Measurements from ENCODE around the gene SLC39A12. TPM values are rescaled to one million over a fixed set of nuclear protein-coding genes. Genes with fewer than 3 reads are reported as not detected.
"Not testable (repeated sequence)": the region's sequence is repeated elsewhere in the genome, so short reads cannot be mapped to it uniquely, and the experiment has no call there.

Gene SLC39A12
- total RNA-seq, 2 donors from 2014 or later, result not detected

GRCh38 chr10:17943033-17943745, 8.5 kb upstream of the SLC39A12 start:
- Mint-ChIP-seq H3K4me3 (no peak overlapping the region), H3K27me3 (peaks cover 5 to 36% of the 10 kb centered on the region in 2 donors), H3K9me3 (peaks cover 5% of the 10 kb centered on the region), H3K27ac (no peak overlapping the region), H3K36me3 (no peaks in the 10 kb centered on the region), H3K4me1 (ENCODE audit: low read depth in 2 of 2) (no peaks in the 10 kb centered on the region)
- DNase-seq (ENCODE audit: low spot score) (no peak), ATAC-seq (no peak)

- H3K27ac Mint-ChIP-seq; H3K4me3 Mint-ChIP-seq; ATAC-seq; H3K36me3 Mint-ChIP-seq; H3K9me3 Mint-ChIP-seq; H3K4me1 Mint-ChIP-seq (ENCODE audit: low read depth in 2 of 2); DNase-seq (ENCODE audit: low spot score): not testable (repeated sequence)
- H3K27me3 Mint-ChIP-seq, result peaks cover 3 to 18% of the 10 kb centered on the region in 2 donors
These were observed 1.4 kb upstream of the SLC39A12 start for GRCh38 chr10:17950269-17950668.

GRCh38 chr10:17950726-17951125, 992 bp upstream of the SLC39A12 start:
- DNase-seq (ENCODE audit: low spot score), result no peak
- Mint-ChIP-seq H3K4me1 (ENCODE audit: low read depth in 2 of 2) (no peaks in the 10 kb centered on the region), H3K27me3 (peaks cover 3 to 13% of the 10 kb centered on the region in 2 donors), H3K36me3 (no peaks in the 10 kb centered on the region), H3K27ac (no peak overlapping the region), H3K9me3 (no peaks in the 10 kb centered on the region), H3K4me3 (no peak overlapping the region)
- ATAC-seq, result no peak

- not testable (repeated sequence) for H3K4me3 Mint-ChIP-seq; H3K27ac Mint-ChIP-seq; H3K9me3 Mint-ChIP-seq; ATAC-seq; H3K36me3 Mint-ChIP-seq; H3K27me3 Mint-ChIP-seq; H3K4me1 Mint-ChIP-seq (ENCODE audit: low read depth in 2 of 2); DNase-seq (ENCODE audit: low spot score)
These were observed 2.7 kb downstream of the SLC39A12 start for GRCh38 chr10:17954372-17954771.

GRCh38 chr10:17954861-17955260, 3.1 kb downstream of the SLC39A12 start:
- Mint-ChIP-seq H3K9me3 (peaks cover 3% of the 10 kb centered on the region), H3K4me3 (no peak overlapping the region), H3K27me3 (no peaks in the 10 kb centered on the region), H3K36me3 (no peaks in the 10 kb centered on the region), H3K4me1 (ENCODE audit: low read depth in 2 of 2) (no peaks in the 10 kb centered on the region), H3K27ac (no peak overlapping the region)
- ATAC-seq (no peak), DNase-seq (ENCODE audit: low spot score) (no peak)

- DNase-seq (ENCODE audit: low spot score) (no peak), ATAC-seq (no peak)
- Mint-ChIP-seq H3K4me3 (no peak overlapping the region), H3K4me1 (ENCODE audit: low read depth in 2 of 2) (no peaks in the 10 kb centered on the region), H3K9me3 (peaks cover 10% of the 10 kb centered on the region), H3K27ac (no peak overlapping the region), H3K27me3 (peaks cover 3 to 4% of the 10 kb centered on the region in 2 donors), H3K36me3 (no peaks in the 10 kb centered on the region)
These were observed 6.3 kb downstream of the SLC39A12 start for GRCh38 chr10:17958049-17958448.

GRCh38 chr10:17959870-17960269, 8.2 kb downstream of the SLC39A12 start:
- Mint-ChIP-seq H3K27me3 (peaks cover 6 to 12% of the 10 kb centered on the region in 2 donors), H3K4me1 (ENCODE audit: low read depth in 2 of 2) (no peaks in the 10 kb centered on the region), H3K36me3 (no peaks in the 10 kb centered on the region), H3K27ac (no peak overlapping the region), H3K4me3 (no peak overlapping the region), H3K9me3 (peaks cover 14% of the 10 kb centered on the region)
- DNase-seq (ENCODE audit: low spot score) (no peak), ATAC-seq (no peak)

- H3K4me1 Mint-ChIP-seq (ENCODE audit: low read depth in 2 of 2), result no peaks in the 10 kb centered on the region
- no peak for ATAC-seq
- no peak overlapping the region for H3K27ac Mint-ChIP-seq
- no peak overlapping the region for H3K4me3 Mint-ChIP-seq
- no peak for DNase-seq (ENCODE audit: low spot score)
- H3K9me3 Mint-ChIP-seq, result peaks cover 14% of the 10 kb centered on the region
- peaks cover 6 to 12% of the 10 kb centered on the region in 2 donors for H3K27me3 Mint-ChIP-seq
- no peaks in the 10 kb centered on the region for H3K36me3 Mint-ChIP-seq
These were observed 10.1 kb downstream of the SLC39A12 start for GRCh38 chr10:17961551-17962422.

- H3K27me3 Mint-ChIP-seq, result peaks cover 6 to 12% of the 10 kb centered on the region in 2 donors
- H3K9me3 Mint-ChIP-seq, result peaks cover 14% of the 10 kb centered on the region
- no peaks in the 10 kb centered on the region for H3K36me3 Mint-ChIP-seq
- no peaks in the 10 kb centered on the region for H3K4me1 Mint-ChIP-seq (ENCODE audit: low read depth in 2 of 2)
- ATAC-seq, result no peak
- no peak overlapping the region for H3K4me3 Mint-ChIP-seq
- DNase-seq (ENCODE audit: low spot score), result no peak
- H3K27ac Mint-ChIP-seq, result no peak overlapping the region
These were observed 11.7 kb downstream of the SLC39A12 start for GRCh38 chr10:17963431-17963830.

- DNase-seq (ENCODE audit: low spot score), result no peak
- Mint-ChIP-seq H3K9me3 (peaks cover 14% of the 10 kb centered on the region), H3K27ac (no peak overlapping the region), H3K27me3 (peaks cover 3 to 8% of the 10 kb centered on the region in 2 donors), H3K4me1 (ENCODE audit: low read depth in 2 of 2) (no peaks in the 10 kb centered on the region), H3K4me3 (no peak overlapping the region), H3K36me3 (no peaks in the 10 kb centered on the region)
- no peak for ATAC-seq
These were observed 14.0 kb downstream of the SLC39A12 start for GRCh38 chr10:17965649-17966235.

- no peak for DNase-seq (ENCODE audit: low spot score)
- H3K9me3 Mint-ChIP-seq, result peaks cover 4% of the 10 kb centered on the region
- peaks cover 3 to 16% of the 10 kb centered on the region in 2 donors for H3K27me3 Mint-ChIP-seq
- H3K4me3 Mint-ChIP-seq, result no peak overlapping the region
- no peaks in the 10 kb centered on the region for H3K4me1 Mint-ChIP-seq (ENCODE audit: low read depth in 2 of 2)
- no peak overlapping the region for H3K27ac Mint-ChIP-seq
- ATAC-seq, result peak; percentile 11 to 20
- H3K36me3 Mint-ChIP-seq, result no peaks in the 10 kb centered on the region
These were observed 22.8 kb downstream of the SLC39A12 start for GRCh38 chr10:17974505-17974904.

- no peak overlapping the region for H3K4me3 Mint-ChIP-seq
- no peak for ATAC-seq
- no peak overlapping the region for H3K27ac Mint-ChIP-seq
- H3K9me3 Mint-ChIP-seq, result no peaks in the 10 kb centered on the region
- DNase-seq (ENCODE audit: low spot score), result no peak
- no peaks in the 10 kb centered on the region for H3K4me1 Mint-ChIP-seq (ENCODE audit: low read depth in 2 of 2)
- H3K36me3 Mint-ChIP-seq, result no peaks in the 10 kb centered on the region
- peaks cover 0 to 8% of the 10 kb centered on the region in 2 donors for H3K27me3 Mint-ChIP-seq
These were observed 29.3 kb downstream of the SLC39A12 start for GRCh38 chr10:17980846-17981565.

- no peak for ATAC-seq
These were observed 30.2 kb downstream of the SLC39A12 start for GRCh38 chr10:17981766-17982380.

More at GRCh38 chr10:17981766-17982380, 30.2 kb downstream of the SLC39A12 start:
- no peaks in the 10 kb centered on the region for H3K36me3 Mint-ChIP-seq
- no peaks in the 10 kb centered on the region for H3K4me1 Mint-ChIP-seq (ENCODE audit: low read depth in 2 of 2)
- no peak overlapping the region for H3K27ac Mint-ChIP-seq
- no peak for DNase-seq (ENCODE audit: low spot score)
- peaks cover 0 to 8% of the 10 kb centered on the region in 2 donors for H3K27me3 Mint-ChIP-seq
- H3K9me3 Mint-ChIP-seq, result no peaks in the 10 kb centered on the region
- H3K4me3 Mint-ChIP-seq, result no peak overlapping the region
